A549 (cell line): Measurements from ENCODE around the gene ABCF3.

Source experiments
- BHLHE40 ChIP-seq: IDR thresholded peaks from 2 replicates; pipeline ENCODE4 v1.6.1; 2012; ENCODE audit warnings: low read depth, low read length, inconsistent platforms
- CHD4 ChIP-seq: fragments of 200-600 bp; sonication (generic); IDR thresholded peaks from 2 replicates; pipeline ENCODE4 v1.6.1; 2016; ENCODE audit warnings: antibody characterized with exemption, mild to moderate bottlenecking, borderline replicate concordance
- HDAC2 ChIP-seq: fragments of 200-600 bp; sonication (generic); IDR thresholded peaks from 2 replicates; pipeline ENCODE4 v1.6.1; 2016
- HOXA7 ChIP-seq: fragments of 250-450 bp; sonication (Bioruptor Pico); IDR thresholded peaks from 2 replicates; pipeline ENCODE4 v1.5.0; 2020; ENCODE audit warnings: mild to moderate bottlenecking, moderate library complexity
- HOXB5 ChIP-seq: fragments of 250-450 bp; sonication (Bioruptor Pico); IDR thresholded peaks from 2 replicates; pipeline ENCODE4 v1.5.0; 2020; ENCODE audit warnings: mild to moderate bottlenecking, moderate library complexity
- KDM1A ChIP-seq: fragments of 200-600 bp; sonication (generic); IDR thresholded peaks from 2 replicates; pipeline ENCODE4 v1.6.1; 2016; ENCODE audit warnings: low read depth, mild to moderate bottlenecking
- MYC ChIP-seq: IDR thresholded peaks from 2 replicates; pipeline ENCODE4 v1.6.1; 2012; ENCODE audit warnings: mild to moderate bottlenecking, inconsistent platforms, low read length, improper control_type of control experiment, borderline replicate concordance
- POLR2A ChIP-seq: IDR thresholded peaks from 2 replicates; pipeline ENCODE4 v1.6.1; 2012; ENCODE audit warnings: mild to moderate bottlenecking, low read length
- RAD21 ChIP-seq, 2 experiments: fragments of >200 bp in 1 of 2; sonication (Bioruptor Twin) in 1 of 2; formaldehyde crosslinking in 1 of 2; IDR thresholded peaks in 1 of 2; conservative IDR thresholded peaks in 1 of 2; 2 replicates in 1 of 2; 3 replicates in 1 of 2; pipeline ENCODE4 v1.6.1; 2012 to 2018; ENCODE audit warnings: inconsistent platforms in 1 of 2
- RNF2 ChIP-seq: fragments of 200-600 bp; sonication (generic); IDR thresholded peaks from 2 replicates; pipeline ENCODE4 v1.6.1; 2016; ENCODE audit warnings: low read depth, mild to moderate bottlenecking, antibody characterized with exemption, moderate library complexity, borderline replicate concordance
- TF ChIP-seq, protein P1 (sequence below): fragments of >200 bp; sonication (Bioruptor Twin); formaldehyde crosslinking; IDR thresholded peaks from 3 replicates; pipeline ENCODE4 v1.5.1; 2016

DNA sequence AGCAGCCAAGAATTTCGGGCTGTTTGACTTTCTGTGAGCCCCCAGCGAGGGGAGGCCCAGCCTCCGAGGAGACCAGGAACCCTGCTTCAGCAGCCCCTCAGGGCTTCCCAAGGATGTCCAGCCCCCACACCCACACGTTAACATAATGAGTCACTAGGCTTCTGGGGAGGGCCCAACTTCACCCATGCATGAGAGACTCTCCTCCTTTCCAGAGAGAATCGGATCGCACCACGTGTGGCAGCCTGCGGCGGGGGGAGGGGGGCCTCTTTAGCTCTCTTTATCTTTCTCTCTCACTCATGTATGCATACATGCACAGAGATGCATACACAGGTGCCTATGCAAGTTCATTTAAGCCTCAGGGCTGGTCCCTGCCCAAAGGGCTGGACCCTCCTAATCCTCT, 14.4 kb upstream of the ABCF3 start:
- TF ChIP-seq, protein P1, sequence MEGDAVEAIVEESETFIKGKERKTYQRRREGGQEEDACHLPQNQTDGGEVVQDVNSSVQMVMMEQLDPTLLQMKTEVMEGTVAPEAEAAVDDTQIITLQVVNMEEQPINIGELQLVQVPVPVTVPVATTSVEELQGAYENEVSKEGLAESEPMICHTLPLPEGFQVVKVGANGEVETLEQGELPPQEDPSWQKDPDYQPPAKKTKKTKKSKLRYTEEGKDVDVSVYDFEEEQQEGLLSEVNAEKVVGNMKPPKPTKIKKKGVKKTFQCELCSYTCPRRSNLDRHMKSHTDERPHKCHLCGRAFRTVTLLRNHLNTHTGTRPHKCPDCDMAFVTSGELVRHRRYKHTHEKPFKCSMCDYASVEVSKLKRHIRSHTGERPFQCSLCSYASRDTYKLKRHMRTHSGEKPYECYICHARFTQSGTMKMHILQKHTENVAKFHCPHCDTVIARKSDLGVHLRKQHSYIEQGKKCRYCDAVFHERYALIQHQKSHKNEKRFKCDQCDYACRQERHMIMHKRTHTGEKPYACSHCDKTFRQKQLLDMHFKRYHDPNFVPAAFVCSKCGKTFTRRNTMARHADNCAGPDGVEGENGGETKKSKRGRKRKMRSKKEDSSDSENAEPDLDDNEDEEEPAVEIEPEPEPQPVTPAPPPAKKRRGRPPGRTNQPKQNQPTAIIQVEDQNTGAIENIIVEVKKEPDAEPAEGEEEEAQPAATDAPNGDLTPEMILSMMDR = no peak
- TF ChIP-seq HDAC2 (no peak), RAD21 (conservative IDR thresholded peaks at IDR 0.05 in 1 of 2, IDR thresholded peaks at IDR 0.05 in 1 of 2) (no peak), BHLHE40 (no peak), RNF2 (no peak), POLR2A (no peak), KDM1A (no peak), HOXA7 (CRISPR knock-in tag) (no peak), MYC (no peak), HOXB5 (CRISPR knock-in tag) (no peak), CHD4 (no peak)
